HEK293 (cell line): Measurements from ENCODE around the gene GCNT1.

Experiments used
- CTCF ChIA-PET: fragments of 350-600 bp; formaldehyde crosslinking; extraction: SDS; loops from one replicate; lab custom pipeline; 2021; ENCODE audit warnings: antibody characterized with exemption; lab: Yijun Ruan, JAX
- POLR2A ChIA-PET: fragments of 300-600 bp; formaldehyde crosslinking; extraction: SDS; loops from one replicate; lab custom pipeline; 2020; ENCODE audit warnings: antibody characterized with exemption, inconsistent platforms; lab: Yijun Ruan, JAX
- H3K27ac ChIP-seq: fragments of 200-500 bp; sonication (Bioruptor generic); 2 replicates; pipeline ENCODE4 v1.5.1; 2014; ENCODE audit warnings: low read depth, low read length, control low read depth, inconsistent platforms; ENCODE audit errors: extremely low read depth
- H3K36me3 ChIP-seq, 2 experiments: fragments of 200-500 bp in 1 of 2; sonication (Bioruptor generic) in 1 of 2; 1 replicate in 1 of 2; 2 replicates in 1 of 2; pipeline ENCODE4 v1.5.1; 2014 to 2017; ENCODE audit warnings: inconsistent platforms in 2 of 2, low read length in 2 of 2; ENCODE audit not compliant: control insufficient read depth in 2 of 2, insufficient read depth in 1 of 2
- H3K4me1 ChIP-seq: fragments of 200-500 bp; sonication (Bioruptor generic); 2 replicates; pipeline ENCODE4 v1.5.1; 2014; ENCODE audit warnings: mild to moderate bottlenecking, low read length, inconsistent platforms; ENCODE audit not compliant: control insufficient read depth, insufficient read depth
- H3K4me3 ChIP-seq: 2 replicates; pipeline ENCODE4 v1.5.1; 2011; ENCODE audit warnings: low read depth, mild to moderate bottlenecking, control low read depth, low read length, moderate library complexity
- H3K9me3 ChIP-seq: fragments of 200-500 bp; sonication (Bioruptor generic); 2 replicates; pipeline ENCODE4 v1.5.1; 2014; ENCODE audit warnings: low read depth, low read length, inconsistent platforms; ENCODE audit not compliant: control insufficient read depth, insufficient read depth
- ATF2 ChIP-seq: fragments of 450-650 bp; formaldehyde crosslinking; IDR thresholded peaks from 2 replicates; pipeline ENCODE4 v1.5.1; 2016; ENCODE audit warnings: missing biosample characterization, missing genetic modification characterization, low read depth
- EGR2 ChIP-seq: fragments of 450-650 bp; formaldehyde crosslinking; IDR thresholded peaks from 2 replicates; pipeline ENCODE4 v1.5.1; 2016; ENCODE audit warnings: low read depth, missing biosample characterization, missing genetic modification characterization
- INSM2 ChIP-seq: fragments of 450-650 bp; formaldehyde crosslinking; IDR thresholded peaks from 2 replicates; pipeline ENCODE4 v1.5.1; 2016; ENCODE audit warnings: missing biosample characterization, missing genetic modification characterization
- KLF9 ChIP-seq: fragments of 450-650 bp; formaldehyde crosslinking; IDR thresholded peaks from 2 replicates; pipeline ENCODE4 v1.5.1; 2016; ENCODE audit warnings: missing biosample characterization, missing genetic modification characterization, low read depth
- PRDM1 ChIP-seq: fragments of 450-650 bp; formaldehyde crosslinking; IDR thresholded peaks from 2 replicates; pipeline ENCODE4; 2016; ENCODE audit warnings: missing biosample characterization, missing genetic modification characterization
- PRDM10 ChIP-seq: fragments of 450-650 bp; formaldehyde crosslinking; IDR thresholded peaks from 2 replicates; pipeline ENCODE4 v1.5.1; 2016; ENCODE audit warnings: missing biosample characterization, missing genetic modification characterization
- PRDM2 ChIP-seq: fragments of 450-650 bp; formaldehyde crosslinking; IDR thresholded peaks from 2 replicates; pipeline ENCODE4 v1.5.1; 2016; ENCODE audit warnings: missing biosample characterization, missing genetic modification characterization, borderline replicate concordance
- SCRT1 ChIP-seq: fragments of 450-650 bp; formaldehyde crosslinking; IDR thresholded peaks from 2 replicates; pipeline ENCODE4 v1.5.1; 2016; ENCODE audit warnings: missing biosample characterization, missing genetic modification characterization, borderline replicate concordance
- SP2 ChIP-seq: fragments of 450-650 bp; formaldehyde crosslinking; IDR thresholded peaks from 2 replicates; pipeline ENCODE4 v1.5.1; 2016; ENCODE audit warnings: missing biosample characterization, missing genetic modification characterization
- SP7 ChIP-seq: fragments of 450-650 bp; formaldehyde crosslinking; IDR thresholded peaks from 2 replicates; pipeline ENCODE4 v1.5.1; 2016; ENCODE audit warnings: missing biosample characterization, missing genetic modification characterization
- WT1 ChIP-seq: fragments of 450-650 bp; formaldehyde crosslinking; IDR thresholded peaks from 2 replicates; pipeline ENCODE4 v1.5.1; 2016; ENCODE audit warnings: missing biosample characterization, missing genetic modification characterization
- ZBTB48 ChIP-seq: fragments of 450-650 bp; formaldehyde crosslinking; IDR thresholded peaks from 2 replicates; pipeline ENCODE4 v1.5.1; 2016; ENCODE audit warnings: missing biosample characterization, missing genetic modification characterization
- ZBTB8A ChIP-seq: fragments of 450-650 bp; formaldehyde crosslinking; IDR thresholded peaks from 2 replicates; pipeline ENCODE4 v1.5.1; 2016; ENCODE audit warnings: missing biosample characterization, missing genetic modification characterization
- ZNF175 ChIP-seq: fragments of 450-650 bp; formaldehyde crosslinking; IDR thresholded peaks from 2 replicates; pipeline ENCODE4 v1.5.1; 2016; ENCODE audit warnings: missing biosample characterization, missing genetic modification characterization
- ZNF335 ChIP-seq: fragments of 450-650 bp; formaldehyde crosslinking; conservative IDR thresholded peaks from 2 replicates; pipeline ENCODE4 v1.5.1; 2016; ENCODE audit warnings: missing biosample characterization, missing genetic modification characterization
- ZNF341 ChIP-seq: fragments of 450-650 bp; formaldehyde crosslinking; IDR thresholded peaks from 2 replicates; pipeline ENCODE4; 2016; ENCODE audit warnings: low read depth, missing biosample characterization, missing genetic modification characterization
- ZNF366 ChIP-seq: fragments of 450-650 bp; formaldehyde crosslinking; conservative IDR thresholded peaks from 2 replicates; pipeline ENCODE4 v1.5.1; 2016; ENCODE audit warnings: missing biosample characterization, missing genetic modification characterization
- ZNF423 ChIP-seq: fragments of 450-650 bp; formaldehyde crosslinking; IDR thresholded peaks from 2 replicates; pipeline ENCODE4 v1.5.1; 2016; ENCODE audit warnings: missing biosample characterization, missing genetic modification characterization
- ZNF426 ChIP-seq: fragments of 450-650 bp; formaldehyde crosslinking; IDR thresholded peaks from 2 replicates; pipeline ENCODE4 v1.5.1; 2017; ENCODE audit warnings: missing biosample characterization, missing genetic modification characterization, mild to moderate bottlenecking, inconsistent platforms, moderate library complexity
- ZNF600 ChIP-seq: fragments of 450-650 bp; formaldehyde crosslinking; IDR thresholded peaks from 2 replicates; pipeline ENCODE4 v1.5.1; 2016; ENCODE audit warnings: missing biosample characterization, missing genetic modification characterization
- ZSCAN4 ChIP-seq: fragments of 450-650 bp; formaldehyde crosslinking; IDR thresholded peaks from 2 replicates; pipeline ENCODE4 v1.5.1; 2017; ENCODE audit warnings: missing biosample characterization, missing genetic modification characterization

GCNT1 gene

DNA sequence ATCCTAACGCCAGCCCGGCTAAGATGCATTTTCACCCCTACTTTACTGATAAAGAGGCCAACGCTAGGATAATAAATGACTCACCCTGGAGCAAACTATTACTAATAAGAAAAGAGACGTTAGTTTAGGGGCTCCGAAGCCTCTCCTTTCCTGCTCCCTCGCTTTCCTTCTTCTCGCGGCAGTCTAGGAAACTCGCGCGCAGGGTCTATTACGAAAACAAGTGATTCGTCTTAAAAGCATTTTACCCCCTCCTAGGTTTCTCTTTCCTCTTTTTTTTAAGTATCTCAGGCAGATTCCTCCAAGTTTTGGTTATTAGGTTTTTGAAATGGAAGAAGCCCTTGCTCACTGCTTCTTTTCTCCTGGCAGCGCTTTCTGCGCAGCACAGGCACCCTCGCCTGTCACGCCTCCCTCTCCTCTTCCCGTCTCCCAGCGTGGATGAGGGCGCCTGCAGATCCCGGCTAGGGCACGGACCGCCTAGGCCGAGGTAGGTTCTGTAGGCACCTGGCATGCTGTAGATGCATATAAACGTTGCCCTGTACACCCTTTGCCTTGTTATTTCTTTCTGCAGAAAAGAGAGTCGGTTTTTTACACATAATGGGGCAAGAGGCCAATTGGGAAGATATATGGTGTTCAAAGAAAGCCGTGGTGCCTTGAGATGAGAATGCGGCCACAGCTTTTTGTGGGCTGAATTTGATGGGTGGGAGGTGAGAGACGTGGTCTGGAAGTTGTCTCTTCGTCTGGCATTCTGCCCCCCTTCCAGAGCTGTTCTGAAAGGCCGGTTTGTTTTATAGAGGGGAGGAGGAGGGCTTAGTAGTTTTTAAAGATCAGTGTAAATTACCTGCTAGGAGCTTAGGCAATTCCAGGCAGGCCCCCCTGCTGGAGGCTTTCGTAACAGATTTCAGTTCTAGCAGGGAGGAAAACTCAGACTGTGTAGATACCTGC, 983 bp downstream of the GCNT1 start:
- Histone ChIP-seq H3K9me3 (no peaks in the 10 kb centered on the region), H3K36me3 (no peaks in the 10 kb centered on the region; a peak in 1 of 3 replicates), H3K4me1 (peaks cover 11% of the 10 kb centered on the region), H3K27ac (peak overlapping the region; percentile 53), H3K4me3 (peak overlapping the region; percentile 75)
- POLR2A ChIA-PET, result interaction anchor here (0.6 to 2.0 kb wide), 11 partner anchors 13 to 717 kb away, joined by 3 to 11 read pairs (median 3); partner anchors contain the start of genes PCSK5, RFK and VPS13A
- CTCF ChIA-PET, result interaction anchor here (0.6 to 1.7 kb wide), 11 partner anchors 19 to 259 kb away, joined by 3 to 9 read pairs (median 3); no protein-coding TSS in a partner anchor
- no peak for TF ChIP-seq SCRT1 (tag by site-specific recombination)
- TF ChIP-seq ZNF175 (tag by site-specific recombination), result no peak
- TF ChIP-seq ZBTB48, result 0 out of 2 replicates have a peak, but pooled peaks have one; percentile 16
- peak; percentile 95 for TF ChIP-seq ZNF341
- no peak for TF ChIP-seq ZSCAN4 (tag by site-specific recombination)
- peak; percentile 44; the same call in 1 of the 2 replicates for TF ChIP-seq EGR2 (tag by site-specific recombination)
- TF ChIP-seq INSM2 (tag by site-specific recombination), result no peak
- TF ChIP-seq PRDM1 (tag by site-specific recombination), result peak; percentile 16; the same call in 1 of the 2 replicates
- peak; percentile 72 for TF ChIP-seq ZNF335
- no peak for TF ChIP-seq PRDM2
- TF ChIP-seq PRDM10, result peak; percentile 36
- TF ChIP-seq ZNF600, result peak; percentile 41; the same call in 1 of the 2 replicates
- TF ChIP-seq ZBTB8A (tag by site-specific recombination), result peak; percentile 80
- peak; percentile 58 for TF ChIP-seq KLF9 (tag by site-specific recombination)
- TF ChIP-seq ZNF423 (tag by site-specific recombination), result 0 out of 2 replicates have a peak, but pooled peaks have one; percentile 20
- TF ChIP-seq ATF2, result no peak
- peak; percentile 40; the same call in 1 of the 2 replicates for TF ChIP-seq SP2 (tag by site-specific recombination)
- TF ChIP-seq SP7 (tag by site-specific recombination), result peak; percentile 47; the same call in 1 of the 2 replicates
- TF ChIP-seq ZNF366 (tag by site-specific recombination), result peak; percentile 31; the same call in 1 of the 2 replicates
- peak; percentile 70 for TF ChIP-seq WT1
- no peak for TF ChIP-seq ZNF426 (tag by site-specific recombination)
